Activated gamma-delta T cell treated with Interleukin-2 at 50 U/mL for 16 hours (primary cell): ENCODE data around the gene ZBTB20.

Source experiments
- DNase-seq: peaks from one replicate; pipeline ENCODE4 v3.0.0-alpha.2; 2020

ZBTB20 gene

DNA sequence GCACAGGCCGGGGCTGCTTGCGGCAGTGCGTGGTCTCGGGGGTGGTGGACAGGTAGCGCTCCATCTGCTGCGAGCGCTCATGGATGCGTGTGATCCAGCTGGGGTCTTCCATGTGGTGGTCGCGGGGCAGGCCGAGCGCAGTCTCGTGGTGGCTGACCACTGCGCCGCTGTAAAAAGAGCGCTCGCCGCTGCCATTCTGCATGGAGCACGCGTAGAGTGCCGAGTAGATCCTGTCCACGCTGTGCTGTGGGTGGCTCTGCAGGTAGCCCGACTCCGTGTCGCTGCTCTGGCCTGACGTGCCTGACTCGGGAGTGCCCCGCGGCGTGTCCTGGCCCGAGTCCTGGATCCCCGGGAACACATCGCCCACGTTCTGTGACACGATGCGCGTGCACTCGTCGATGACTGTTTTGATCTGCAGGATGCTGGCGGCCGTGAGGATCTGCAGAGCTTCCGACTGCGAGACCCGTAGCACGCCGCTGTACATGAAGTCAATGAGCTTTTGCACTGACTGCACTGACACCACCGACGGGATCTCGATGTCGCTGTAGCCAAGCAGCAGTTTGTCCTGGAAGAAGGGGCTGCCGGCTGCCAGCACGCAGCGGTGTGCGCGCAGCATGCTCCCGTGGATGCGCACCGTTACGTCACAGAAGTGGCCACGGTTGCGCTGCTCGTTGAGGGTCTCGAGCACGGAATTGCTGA lies 795.8 kb downstream of the ZBTB20 start:
- DNase-seq: no peak

DNA sequence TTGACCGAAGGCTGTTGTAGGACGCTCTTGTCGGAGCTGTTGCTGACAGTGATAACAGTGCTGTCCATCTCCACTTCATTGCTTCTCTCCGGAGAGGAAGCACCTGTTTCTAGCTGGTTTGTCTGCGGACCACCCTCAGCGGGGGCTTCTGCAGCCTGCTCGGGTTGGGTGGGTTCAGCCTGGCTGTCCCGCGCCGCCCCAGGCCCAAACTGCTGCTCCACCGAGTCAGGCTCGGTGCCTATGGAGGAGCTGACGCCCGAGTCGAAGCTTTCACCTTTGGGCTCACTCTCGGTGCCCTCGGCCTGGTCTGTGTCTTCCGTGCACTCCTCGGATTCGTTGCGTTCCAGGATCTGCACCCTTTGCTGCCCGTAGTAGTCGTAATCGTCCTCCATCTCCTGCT lies 796.4 kb downstream of the ZBTB20 start:
- no peak for DNase-seq

GRCh38 chr3:114350271-114350670 lies 796.8 kb downstream of the ZBTB20 start:
- DNase-seq: no peak

- DNase-seq: no peak
These were observed 802.6 kb downstream of the ZBTB20 start for GRCh38 chr3:114344492-114344891.

GRCh38 chr3:114338651-114339357 lies 808.3 kb downstream of the ZBTB20 start:
- no peak for DNase-seq

DNA sequence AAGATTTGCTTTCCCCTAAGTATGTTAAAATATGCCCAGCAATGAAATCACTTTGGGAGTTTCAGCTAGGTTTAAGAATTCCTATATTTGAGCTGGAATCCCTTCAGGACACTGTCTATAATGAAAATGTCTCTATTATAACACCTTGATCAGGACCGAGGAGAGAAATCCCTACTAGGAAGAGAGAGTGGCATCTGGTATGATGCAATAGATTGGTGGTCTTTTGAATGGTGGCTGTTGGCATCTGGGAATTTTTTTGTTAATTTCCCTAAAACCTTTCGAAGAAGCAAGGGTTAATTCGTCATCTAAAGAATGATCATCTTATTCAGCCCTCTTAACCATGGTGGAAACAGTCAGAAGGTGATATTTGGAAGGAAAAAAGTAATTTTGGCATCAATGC lies 810.2 kb downstream of the ZBTB20 start:
- no peak for DNase-seq

DNA sequence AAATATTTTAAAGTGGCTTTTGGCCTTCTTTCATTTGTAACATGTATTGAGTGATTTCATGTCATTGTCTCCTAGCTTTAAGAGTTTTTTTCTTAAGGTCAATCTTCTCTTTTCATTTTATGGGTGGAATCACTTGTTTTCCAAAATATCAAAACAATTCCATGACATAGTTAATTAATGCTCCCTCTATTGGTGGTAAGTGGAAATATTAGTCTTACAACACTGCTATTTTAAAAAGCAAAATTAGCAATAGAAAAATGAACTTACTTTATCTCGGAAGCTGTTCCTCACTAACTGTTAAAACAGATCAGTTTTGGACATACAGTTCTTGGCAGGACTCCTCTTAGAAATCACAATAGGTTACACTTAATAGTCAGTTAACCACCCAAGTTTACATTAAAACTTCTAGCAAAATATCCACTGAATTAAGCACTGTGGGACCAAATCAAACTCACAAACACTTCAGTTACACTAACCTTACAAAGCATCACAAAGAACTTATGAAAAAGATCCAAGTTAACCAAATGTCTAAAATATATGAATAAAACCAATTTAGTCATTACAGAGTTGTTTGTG lies 810.9 kb downstream of the ZBTB20 start:
- DNase-seq: no peak

DNA sequence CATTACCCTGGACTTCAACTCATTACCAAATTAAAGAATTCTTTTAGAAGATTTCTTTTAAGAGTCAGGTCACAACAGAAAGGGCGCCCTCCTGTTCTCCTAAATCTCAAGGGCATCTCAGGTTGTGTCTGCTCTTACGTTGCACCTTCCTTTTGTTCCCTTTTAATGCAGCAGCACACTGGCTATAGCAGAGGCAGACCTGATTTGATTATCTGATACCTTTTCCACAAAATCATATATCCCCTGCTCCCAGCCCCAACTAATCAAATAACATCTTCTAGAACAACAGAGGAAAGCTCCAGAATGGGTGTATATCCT lies 813.2 kb downstream of the ZBTB20 start:
- no peak for DNase-seq

- DNase-seq: no peak
These were observed 813.7 kb downstream of the ZBTB20 start for GRCh38 chr3:114333180-114333922.

DNA sequence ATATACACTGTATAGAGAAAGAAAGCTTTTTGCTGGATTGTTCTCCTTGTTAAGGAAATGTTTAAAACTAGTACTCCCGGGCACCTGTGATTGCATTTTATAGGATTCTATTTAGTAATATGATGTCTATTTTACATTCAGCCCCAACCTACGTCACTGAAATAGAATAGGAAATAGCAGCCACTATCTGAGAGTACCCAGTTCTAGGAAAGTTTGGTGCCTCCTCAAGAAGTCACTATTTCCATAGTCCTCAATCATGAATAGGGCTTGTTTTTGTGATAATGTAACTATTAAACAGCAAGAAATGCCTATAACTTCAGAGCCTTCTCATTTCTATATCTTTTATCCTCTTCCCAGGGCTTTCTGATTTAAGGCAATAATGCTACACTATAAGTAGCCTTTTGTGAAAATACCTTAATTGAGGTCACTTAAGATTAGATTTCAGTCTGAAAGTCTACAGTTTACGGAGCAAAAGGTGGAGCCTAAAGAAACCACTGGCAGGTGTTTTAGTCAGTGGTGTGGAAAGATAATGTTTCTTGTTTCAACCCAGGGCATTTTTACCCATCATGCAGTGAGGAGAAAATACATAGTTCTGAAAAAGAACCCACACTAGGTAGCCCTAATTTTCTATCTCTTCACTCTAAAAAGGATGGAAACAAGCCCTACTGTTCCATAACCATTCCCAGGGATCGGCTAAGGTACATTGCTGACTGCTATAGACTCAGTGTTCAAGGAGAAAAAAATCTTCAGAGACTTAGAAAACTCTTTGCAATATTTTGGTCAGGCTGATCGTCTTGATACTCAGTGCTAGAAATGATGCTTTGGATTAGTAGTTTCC lies 814.5 kb downstream of the ZBTB20 start:
- no peak for DNase-seq

- no peak for DNase-seq
These were observed 815.4 kb downstream of the ZBTB20 start for GRCh38 chr3:114331710-114332109.

- no peak for DNase-seq
These were observed 816.1 kb downstream of the ZBTB20 start for GRCh38 chr3:114331007-114331406.

GRCh38 chr3:114329823-114330222 lies 817.3 kb downstream of the ZBTB20 start:
- DNase-seq: no peak

GRCh38 chr3:114328345-114328744 lies 818.7 kb downstream of the ZBTB20 start:
- no peak for DNase-seq

- no peak for DNase-seq
These were observed 819.4 kb downstream of the ZBTB20 start for GRCh38 chr3:114327665-114328064.

- DNase-seq: no peak
These were observed 823.4 kb downstream of the ZBTB20 start for GRCh38 chr3:114323546-114324254.

DNA sequence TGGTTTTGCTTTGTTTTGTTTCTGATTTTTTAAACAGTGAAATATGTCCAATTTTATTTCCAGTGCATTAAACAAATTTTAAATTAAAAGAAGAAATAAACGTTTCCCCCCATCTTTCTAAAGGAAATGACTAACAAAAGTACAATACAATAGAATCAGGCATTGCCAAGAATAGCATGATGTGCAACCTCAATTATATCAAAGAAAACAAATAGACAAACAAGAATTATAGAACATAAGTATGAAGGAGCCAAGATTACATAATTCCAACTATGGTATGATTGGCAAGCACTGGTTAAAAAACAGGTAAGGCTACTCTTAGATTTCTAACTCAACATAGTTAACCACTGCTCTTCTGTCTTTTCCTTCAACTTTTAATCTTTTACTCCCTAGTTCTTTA lies 826.8 kb downstream of the ZBTB20 start:
- DNase-seq: no peak

GRCh38 chr3:114319453-114319852 lies 827.6 kb downstream of the ZBTB20 start:
- no peak for DNase-seq

DNA sequence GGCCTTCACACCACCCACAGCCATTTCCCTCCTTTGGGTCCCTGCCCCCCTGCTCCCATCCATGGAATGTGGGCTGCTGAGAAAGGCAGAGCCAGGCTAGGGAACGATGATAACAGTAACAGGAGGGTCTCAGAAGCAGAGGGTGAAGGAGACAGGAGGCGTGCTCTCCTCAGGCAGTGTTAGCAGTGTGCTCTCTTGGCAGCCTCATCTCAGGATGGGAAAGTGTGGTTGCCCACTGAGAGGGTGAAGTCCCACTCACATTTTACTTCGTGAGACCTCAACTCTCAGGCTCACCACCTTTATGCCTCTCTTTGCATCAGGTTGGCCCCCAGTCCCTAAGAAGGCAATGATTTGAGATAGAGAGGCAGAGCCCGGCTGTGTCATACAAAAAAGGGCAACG lies 828.8 kb downstream of the ZBTB20 start:
- DNase-seq: no peak

DNA sequence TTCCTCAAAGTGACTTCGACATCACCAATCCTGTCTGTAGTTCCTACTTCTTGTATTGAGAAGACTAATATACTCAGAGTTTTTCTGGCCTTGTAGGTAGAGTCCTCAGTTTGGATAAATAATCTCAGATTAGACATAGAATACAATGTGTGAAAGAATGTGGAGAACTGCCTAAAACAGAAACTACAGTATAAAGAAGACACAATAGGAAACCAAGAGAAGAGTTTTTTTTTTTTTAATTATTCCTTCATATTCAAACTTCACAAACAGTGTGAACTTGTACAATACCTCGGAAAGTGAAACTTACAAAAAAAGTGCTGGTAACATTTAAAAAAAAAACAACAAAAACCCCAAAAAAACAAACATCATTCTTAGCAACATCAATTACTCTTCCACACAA lies 832.8 kb downstream of the ZBTB20 start:
- DNase-seq: no peak

GRCh38 chr3:114313426-114313825 lies 833.7 kb downstream of the ZBTB20 start:
- DNase-seq: no peak

GRCh38 chr3:114310695-114311094 lies 836.4 kb downstream of the ZBTB20 start:
- DNase-seq: no peak
